Measurements from ENCODE around the gene SOHLH1. TPM values are rescaled to one million over a fixed set of nuclear protein-coding genes. Genes with fewer than 3 reads are reported as not detected.

The SOHLH1 gene
- total and polyA plus RNA-seq, 12 donors: not detected

DNA sequence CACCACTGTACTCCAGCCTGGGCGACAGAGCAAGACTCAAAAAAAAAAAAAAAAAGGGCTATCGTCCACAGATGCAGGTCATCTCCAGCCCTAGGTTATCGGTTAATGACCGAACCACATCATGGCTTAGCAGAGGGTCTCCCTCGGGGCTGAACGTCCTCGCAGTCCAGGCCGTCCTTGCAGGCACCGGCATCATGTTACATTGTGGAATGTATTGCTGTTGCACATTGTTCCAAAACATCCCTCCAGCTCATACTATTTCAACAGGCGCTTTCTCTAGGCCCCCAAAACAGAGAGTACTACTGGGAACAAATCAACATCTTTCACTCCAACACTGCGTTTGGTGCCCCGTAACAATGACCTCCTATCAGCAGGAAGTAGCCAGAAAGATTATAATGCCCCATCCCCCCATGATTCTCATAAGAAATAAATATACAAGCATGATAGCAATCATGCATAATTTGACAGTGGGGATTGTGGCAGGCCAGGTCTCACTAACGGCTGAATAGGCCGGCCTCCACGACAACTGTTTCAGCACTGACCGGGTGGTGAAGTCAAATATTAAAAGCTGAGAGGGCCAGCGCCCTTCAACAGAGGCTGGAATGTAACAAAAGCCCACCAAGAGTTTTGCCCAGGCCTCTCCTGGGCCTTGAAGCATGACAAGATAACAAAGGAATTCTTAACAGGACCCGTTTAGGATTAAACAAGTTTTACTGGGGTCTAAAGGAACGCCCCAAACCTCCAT lies 37.3 kb downstream of the SOHLH1 start:
- Histone ChIP-seq H3K4me3 (no peak overlapping the region), H3K4me1 (no peaks in the 10 kb centered on the region), H3K9me3 (no peaks in the 10 kb centered on the region), H3K27ac (no peak overlapping the region), H3K36me3 (no peaks in the 10 kb centered on the region), H3K27me3 (peaks cover 0 to 41% (median 26%) of the 10 kb centered on the region in 7 donors)
- intact Hi-C loops (cut with DNase I): no loop called here
- 46 to 48% methylated on average over 19 of the region's 19 CpGs for WGBS, 2 donors
- DNase-seq (no peak), ATAC-seq (no peak)
- TF ChIP-seq, protein P1, sequence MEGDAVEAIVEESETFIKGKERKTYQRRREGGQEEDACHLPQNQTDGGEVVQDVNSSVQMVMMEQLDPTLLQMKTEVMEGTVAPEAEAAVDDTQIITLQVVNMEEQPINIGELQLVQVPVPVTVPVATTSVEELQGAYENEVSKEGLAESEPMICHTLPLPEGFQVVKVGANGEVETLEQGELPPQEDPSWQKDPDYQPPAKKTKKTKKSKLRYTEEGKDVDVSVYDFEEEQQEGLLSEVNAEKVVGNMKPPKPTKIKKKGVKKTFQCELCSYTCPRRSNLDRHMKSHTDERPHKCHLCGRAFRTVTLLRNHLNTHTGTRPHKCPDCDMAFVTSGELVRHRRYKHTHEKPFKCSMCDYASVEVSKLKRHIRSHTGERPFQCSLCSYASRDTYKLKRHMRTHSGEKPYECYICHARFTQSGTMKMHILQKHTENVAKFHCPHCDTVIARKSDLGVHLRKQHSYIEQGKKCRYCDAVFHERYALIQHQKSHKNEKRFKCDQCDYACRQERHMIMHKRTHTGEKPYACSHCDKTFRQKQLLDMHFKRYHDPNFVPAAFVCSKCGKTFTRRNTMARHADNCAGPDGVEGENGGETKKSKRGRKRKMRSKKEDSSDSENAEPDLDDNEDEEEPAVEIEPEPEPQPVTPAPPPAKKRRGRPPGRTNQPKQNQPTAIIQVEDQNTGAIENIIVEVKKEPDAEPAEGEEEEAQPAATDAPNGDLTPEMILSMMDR (IDR thresholded peaks at IDR 0.05): no peak

DNA sequence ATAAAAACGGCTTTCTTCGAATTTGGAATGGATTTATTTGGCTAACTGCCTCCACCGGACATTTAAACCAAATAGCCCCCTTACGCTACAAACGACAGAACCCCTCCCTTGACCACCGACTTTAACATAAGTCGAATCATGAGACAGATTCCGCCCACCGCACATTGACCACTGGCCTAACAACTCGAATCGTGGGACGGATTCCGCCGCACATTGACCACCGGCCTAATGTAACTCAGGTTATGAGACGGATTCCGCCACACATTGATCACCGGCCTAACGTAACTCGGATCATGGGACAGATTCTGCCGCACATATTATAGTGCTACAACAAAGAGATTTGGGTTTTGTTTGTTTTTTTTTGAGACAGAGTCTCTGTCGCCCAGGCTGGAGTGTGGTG lies 38.9 kb downstream of the SOHLH1 start:
- Histone ChIP-seq H3K4me1 (no peaks in the 10 kb centered on the region), H3K27ac (no peak overlapping the region), H3K9me3 (no peaks in the 10 kb centered on the region), H3K27me3 (peaks cover 0 to 40% (median 23%) of the 10 kb centered on the region in 7 donors), H3K4me3 (no peak overlapping the region), H3K36me3 (no peaks in the 10 kb centered on the region)
- TF ChIP-seq, protein P1 (IDR thresholded peaks at IDR 0.05): no peak
- WGBS, 2 donors: 94 to 96% methylated on average over 22 of the region's 22 CpGs
- intact Hi-C loops (cut with DNase I): no loop called here
- ATAC-seq (no peak), DNase-seq (no peak)

DNA sequence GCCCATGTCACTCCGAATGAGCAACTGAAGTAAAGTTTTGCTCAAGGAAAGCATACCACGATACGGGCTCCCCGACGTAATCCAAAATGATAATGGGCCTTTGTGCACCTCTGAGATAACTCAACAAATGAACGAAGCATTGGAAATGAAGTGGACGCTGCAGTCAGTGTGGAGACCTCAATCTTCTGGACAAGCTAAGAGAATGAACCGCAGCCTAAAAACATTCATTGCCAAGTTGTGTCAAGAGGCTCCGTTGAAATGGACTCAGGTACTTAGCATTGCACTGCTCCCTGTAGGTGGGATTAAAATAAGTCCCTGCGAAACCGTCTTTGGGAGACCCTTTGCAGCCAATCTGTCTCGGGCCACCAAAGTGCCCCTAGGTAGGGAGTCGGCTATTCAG lies 40.0 kb downstream of the SOHLH1 start:
- ATAC-seq (no peak), DNase-seq (no peak)
- TF ChIP-seq, protein P1 (IDR thresholded peaks at IDR 0.05): no peak
- H3K4me1 ChIP-seq: no peaks in the 10 kb centered on the region
- H3K27ac ChIP-seq: no peak overlapping the region
- no peak overlapping the region for H3K4me3 ChIP-seq
- H3K36me3 ChIP-seq: no peaks in the 10 kb centered on the region
- WGBS, 2 donors: 89 to 92% methylated on average over 13 of the region's 13 CpGs
- intact Hi-C loops (cut with DNase I): loop anchor here in 1 of 10 donors (5.0 kb wide), 1 partner anchor 532 kb away; no protein-coding TSS in a partner anchor
- peaks cover 0 to 40% (median 21%) of the 10 kb centered on the region in 7 donors for H3K27me3 ChIP-seq
- H3K9me3 ChIP-seq: no peaks in the 10 kb centered on the region

DNA sequence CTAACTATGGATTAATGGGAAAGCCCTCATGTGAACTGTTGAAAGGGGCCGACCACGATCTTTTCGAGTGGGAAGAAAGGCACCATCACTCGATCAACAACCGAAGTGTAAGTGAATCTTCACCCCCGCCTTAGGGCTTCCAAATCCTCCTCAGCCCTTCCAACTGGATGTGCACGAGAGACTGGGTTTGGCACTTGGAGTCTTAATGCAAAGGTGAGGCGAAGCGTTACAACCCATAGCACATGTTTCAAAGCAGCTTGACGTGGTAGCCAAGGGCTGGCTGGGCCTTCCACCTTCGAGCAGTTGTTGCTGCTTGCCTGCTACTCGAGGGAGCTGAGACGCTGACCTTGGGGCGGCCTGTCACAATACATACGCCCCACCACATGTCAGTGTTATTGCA lies 41.9 kb downstream of the SOHLH1 start:
- intact Hi-C loops (cut with DNase I): loop anchor here in 1 of 10 donors (5.0 kb wide), 1 partner anchor 530 kb away; no protein-coding TSS in a partner anchor
- H3K27me3 ChIP-seq: peaks cover 0 to 38% (median 12%) of the 10 kb centered on the region in 7 donors
- H3K4me1 ChIP-seq: no peaks in the 10 kb centered on the region
- no peak for ATAC-seq
- H3K36me3 ChIP-seq: no peaks in the 10 kb centered on the region
- no peak overlapping the region for H3K4me3 ChIP-seq
- TF ChIP-seq, protein P1 (IDR thresholded peaks at IDR 0.05): no peak
- H3K9me3 ChIP-seq: peaks cover 0 to 6% (median 0%) of the 10 kb centered on the region in 11 donors
- no peak for DNase-seq
- H3K27ac ChIP-seq: no peak overlapping the region
- WGBS, 2 donors: 88 to 90% methylated on average over 15 of the region's 15 CpGs

Data from heart right ventricle (tissue), 16 donors.